BLaER1 (cell line): Measurements from ENCODE around the gene PTCSC3.

ENCODE experiments used
- H3K27ac ChIP-seq: shearing (Covaris generic); formaldehyde crosslinking; 2 replicates; pipeline ENCODE4 v1.8.1; 2022
- H3K27me3 ChIP-seq: shearing (Covaris generic); formaldehyde crosslinking; 2 replicates; pipeline ENCODE4 v1.8.1; 2022
- H3K36me3 ChIP-seq: shearing (Covaris generic); formaldehyde crosslinking; 2 replicates; pipeline ENCODE4 v1.8.1; 2022
- H3K4me1 ChIP-seq: shearing (Covaris generic); formaldehyde crosslinking; 2 replicates; pipeline ENCODE4 v1.8.1; 2022
- H3K4me2 ChIP-seq: shearing (Covaris generic); formaldehyde crosslinking; 2 replicates; pipeline ENCODE4 v1.8.1; 2022
- H3K4me3 ChIP-seq: shearing (Covaris generic); formaldehyde crosslinking; 2 replicates; pipeline ENCODE4 v1.8.1; 2022
- H3K9ac ChIP-seq: shearing (Covaris generic); formaldehyde crosslinking; 2 replicates; pipeline ENCODE4 v1.8.1; 2022
- H3K9me3 ChIP-seq: shearing (Covaris generic); formaldehyde crosslinking; 2 replicates; pipeline ENCODE4 v1.8.1; 2022
- H4K20me1 ChIP-seq: shearing (Covaris generic); formaldehyde crosslinking; 2 replicates; pipeline ENCODE4 v1.8.1; 2022
- Cebpa-rat ChIP-seq: shearing (Covaris generic); IDR thresholded peaks from 2 replicates; pipeline ENCODE4 v1.8.1; 2022

PTCSC3 gene

DNA sequence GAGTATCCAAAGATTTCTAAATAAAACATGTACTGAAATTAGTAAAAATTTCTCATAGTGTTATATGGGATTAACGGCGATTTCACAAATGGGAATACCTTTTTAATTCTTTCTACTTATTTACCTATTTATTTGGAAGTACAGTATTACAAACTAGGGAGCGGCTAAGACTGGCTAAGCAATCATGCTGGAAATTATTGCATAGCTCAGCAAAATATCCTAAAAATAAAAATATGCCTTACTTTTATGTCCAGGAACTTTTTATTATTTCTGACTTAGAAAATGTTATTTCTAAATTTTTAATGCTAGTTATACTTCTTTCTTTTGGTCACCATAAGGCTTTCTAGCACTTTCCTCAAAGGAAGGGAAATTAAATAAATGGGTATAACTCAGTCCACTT, 36.5 kb upstream of the PTCSC3 start:
- no peak overlapping the region for H3K27ac ChIP-seq
- TF ChIP-seq Cebpa-rat: no peak
- H3K4me2 ChIP-seq: no peak overlapping the region
- H3K9me3 ChIP-seq: no peaks in the 10 kb centered on the region
- no peaks in the 10 kb centered on the region for H3K36me3 ChIP-seq
- no peak overlapping the region for H3K9ac ChIP-seq
- no peaks in the 10 kb centered on the region for H4K20me1 ChIP-seq
- no peak overlapping the region for H3K4me3 ChIP-seq
- H3K4me1 ChIP-seq: no peaks in the 10 kb centered on the region
- H3K27me3 ChIP-seq: no peaks in the 10 kb centered on the region

DNA sequence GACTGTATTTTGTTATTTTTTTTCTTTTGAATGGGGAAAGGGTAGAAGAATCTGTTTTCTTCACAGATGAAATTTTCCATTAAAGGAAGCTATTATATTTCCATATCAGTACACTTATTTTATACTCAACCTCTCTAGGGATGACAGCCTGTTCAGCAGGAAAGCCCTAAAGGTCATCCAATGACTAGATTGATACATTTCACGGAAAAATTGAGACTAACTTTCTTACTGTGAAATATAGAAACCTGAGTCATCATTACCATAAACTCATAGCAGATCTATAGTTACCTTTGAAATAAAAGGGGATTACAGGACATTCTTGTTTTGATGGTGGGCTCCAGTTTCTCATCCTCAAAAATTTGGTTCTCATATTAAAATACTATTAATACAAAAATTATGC, 36.1 kb upstream of the PTCSC3 start:
- no peak overlapping the region for H3K9ac ChIP-seq
- no peak overlapping the region for H3K4me3 ChIP-seq
- TF ChIP-seq Cebpa-rat: no peak
- no peak overlapping the region for H3K4me2 ChIP-seq
- no peaks in the 10 kb centered on the region for H4K20me1 ChIP-seq
- H3K36me3 ChIP-seq: no peaks in the 10 kb centered on the region
- H3K27ac ChIP-seq: no peak overlapping the region
- no peaks in the 10 kb centered on the region for H3K27me3 ChIP-seq
- H3K9me3 ChIP-seq: no peaks in the 10 kb centered on the region
- no peaks in the 10 kb centered on the region for H3K4me1 ChIP-seq

DNA sequence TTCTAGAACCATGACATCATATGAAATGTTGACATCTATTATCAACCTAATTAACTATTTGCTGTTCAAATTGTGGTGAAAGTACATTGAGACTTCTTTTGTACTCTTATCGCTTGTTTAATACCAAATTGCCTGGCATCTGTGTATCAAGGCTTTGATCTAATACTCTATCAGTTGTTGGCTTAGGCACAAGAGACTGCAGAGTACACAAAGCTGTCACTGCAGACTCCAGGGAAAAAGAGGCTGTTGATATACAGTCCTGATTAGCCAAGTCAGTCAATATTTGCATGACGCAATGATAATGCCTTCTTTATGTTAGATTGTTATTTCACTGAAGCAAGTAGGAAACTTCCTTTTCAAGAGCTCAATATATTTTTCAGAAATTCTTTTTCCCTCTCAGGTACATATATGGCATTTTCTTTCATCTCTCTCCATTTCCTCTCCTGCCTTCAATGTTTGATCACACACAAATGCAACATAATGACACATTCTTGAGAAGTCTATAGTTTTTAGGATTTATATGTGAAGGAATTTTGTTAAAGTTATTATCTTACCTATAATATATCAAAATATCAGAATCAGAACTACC, 32.3 kb upstream of the PTCSC3 start:
- Histone ChIP-seq H3K4me1 (no peaks in the 10 kb centered on the region), H3K9me3 (no peaks in the 10 kb centered on the region), H4K20me1 (no peaks in the 10 kb centered on the region), H3K27ac (no peak overlapping the region), H3K9ac (no peak overlapping the region), H3K4me3 (no peak overlapping the region), H3K27me3 (no peaks in the 10 kb centered on the region), H3K4me2 (no peak overlapping the region), H3K36me3 (no peaks in the 10 kb centered on the region)
- no peak for TF ChIP-seq Cebpa-rat

GRCh38 chr14:36207500-36207899, 31.0 kb upstream of the PTCSC3 start:
- Histone ChIP-seq H3K4me2 (no peak overlapping the region), H3K36me3 (no peaks in the 10 kb centered on the region), H4K20me1 (no peaks in the 10 kb centered on the region), H3K4me3 (no peak overlapping the region), H3K4me1 (no peaks in the 10 kb centered on the region), H3K9ac (no peak overlapping the region), H3K27ac (no peak overlapping the region), H3K27me3 (no peaks in the 10 kb centered on the region), H3K9me3 (no peaks in the 10 kb centered on the region)
- TF ChIP-seq Cebpa-rat: no peak

GRCh38 chr14:36204461-36205073, 28.0 kb upstream of the PTCSC3 start:
- H4K20me1 ChIP-seq: no peaks in the 10 kb centered on the region
- H3K27me3 ChIP-seq: no peaks in the 10 kb centered on the region
- H3K9me3 ChIP-seq: no peaks in the 10 kb centered on the region
- H3K9ac ChIP-seq: no peak overlapping the region
- no peak overlapping the region for H3K4me2 ChIP-seq
- TF ChIP-seq Cebpa-rat: no peak
- H3K36me3 ChIP-seq: no peaks in the 10 kb centered on the region
- H3K4me3 ChIP-seq: no peak overlapping the region
- H3K27ac ChIP-seq: no peak overlapping the region
- H3K4me1 ChIP-seq: no peaks in the 10 kb centered on the region

DNA sequence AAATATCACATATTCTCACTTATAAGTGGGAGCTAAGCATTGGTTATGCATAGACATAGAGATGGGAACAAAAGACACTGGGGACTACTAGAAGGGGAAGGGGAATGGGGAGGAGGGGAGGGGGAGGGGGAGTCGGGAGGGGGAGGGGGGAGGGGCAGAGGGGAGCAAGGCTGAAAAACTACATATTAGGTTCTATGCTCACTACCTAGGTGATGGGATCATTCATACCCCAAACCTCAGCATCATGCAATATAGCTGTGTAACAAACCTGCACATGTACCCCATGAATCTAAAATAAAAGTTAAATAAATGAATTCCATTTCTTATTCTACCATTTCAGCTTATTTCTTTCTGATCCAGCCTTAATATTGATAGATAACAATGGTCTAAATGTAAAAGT, 21.9 kb upstream of the PTCSC3 start:
- TF ChIP-seq Cebpa-rat: no peak
- Histone ChIP-seq H3K36me3 (no peaks in the 10 kb centered on the region), H3K27me3 (no peaks in the 10 kb centered on the region), H3K4me2 (no peak overlapping the region), H3K9me3 (no peaks in the 10 kb centered on the region), H3K9ac (no peak overlapping the region), H3K27ac (no peak overlapping the region), H4K20me1 (no peaks in the 10 kb centered on the region), H3K4me3 (no peak overlapping the region), H3K4me1 (0 out of 2 replicates have a peak, but pooled peaks cover 7% of the 10 kb centered on the region)

- no peak for TF ChIP-seq Cebpa-rat
- 0 out of 2 replicates have a peak, but pooled peaks cover 7% of the 10 kb centered on the region for H3K4me1 ChIP-seq
- no peak overlapping the region for H3K27ac ChIP-seq
- no peak overlapping the region for H3K9ac ChIP-seq
- H3K27me3 ChIP-seq: no peaks in the 10 kb centered on the region
- H3K9me3 ChIP-seq: no peaks in the 10 kb centered on the region
- H3K36me3 ChIP-seq: no peaks in the 10 kb centered on the region
- no peaks in the 10 kb centered on the region for H4K20me1 ChIP-seq
- H3K4me3 ChIP-seq: no peak overlapping the region
- H3K4me2 ChIP-seq: no peak overlapping the region
These were observed 18.1 kb upstream of the PTCSC3 start for GRCh38 chr14:36194663-36195062.

DNA sequence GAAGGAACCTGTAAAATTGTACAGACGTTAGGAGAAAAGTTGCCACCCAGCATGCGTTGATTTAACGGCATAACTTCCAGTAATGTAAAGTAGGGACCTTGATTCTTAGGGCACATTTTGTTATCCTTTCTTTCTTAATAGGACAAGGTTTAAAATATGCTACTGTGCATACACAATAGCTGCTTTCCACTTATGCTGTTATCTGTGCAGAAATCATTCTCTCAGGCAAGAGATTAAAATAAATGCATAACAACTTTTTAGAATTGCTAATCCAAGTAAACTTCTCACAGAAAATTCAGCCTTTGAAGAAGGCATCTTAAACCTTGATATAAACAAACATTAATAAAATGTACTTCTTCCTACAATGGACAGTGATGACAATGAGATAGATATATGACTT, 16.0 kb upstream of the PTCSC3 start:
- TF ChIP-seq Cebpa-rat: no peak
- Histone ChIP-seq H3K36me3 (no peaks in the 10 kb centered on the region), H3K9me3 (no peaks in the 10 kb centered on the region), H3K27me3 (no peaks in the 10 kb centered on the region), H3K9ac (no peak overlapping the region), H4K20me1 (no peaks in the 10 kb centered on the region), H3K4me3 (no peak overlapping the region), H3K4me2 (no peak overlapping the region), H3K27ac (no peak overlapping the region), H3K4me1 (0 out of 2 replicates have a peak, but pooled peaks cover 2% of the 10 kb centered on the region)

DNA sequence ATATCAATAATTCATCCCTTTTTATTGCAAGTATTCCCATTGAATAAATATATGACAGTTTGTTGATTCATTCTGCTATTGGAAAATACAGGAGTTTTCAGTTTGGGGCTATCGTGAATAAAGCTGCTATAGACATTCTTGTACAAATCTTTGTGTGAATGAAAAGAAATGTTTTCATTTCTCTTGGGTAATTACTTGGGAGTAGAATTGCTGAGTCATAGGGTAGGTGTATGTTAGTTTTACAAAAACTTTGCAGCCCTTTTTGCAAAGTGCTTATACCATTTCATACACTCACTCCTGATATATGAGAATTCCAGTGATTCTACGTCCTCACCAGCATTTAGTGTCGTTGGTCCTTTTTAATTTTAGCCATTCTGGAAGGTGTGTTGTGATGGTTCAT, 6.9 kb upstream of the PTCSC3 start:
- H3K36me3 ChIP-seq: no peaks in the 10 kb centered on the region

GRCh38 chr14:36181417-36181816, 4.9 kb upstream of the PTCSC3 start:
- no peak overlapping the region for H3K4me2 ChIP-seq
- no peak for TF ChIP-seq Cebpa-rat
- H3K9me3 ChIP-seq: no peaks in the 10 kb centered on the region
- H3K4me1 ChIP-seq: no peaks in the 10 kb centered on the region
- no peak overlapping the region for H3K9ac ChIP-seq
- H3K27ac ChIP-seq: no peak overlapping the region
- H3K27me3 ChIP-seq: no peaks in the 10 kb centered on the region
- no peaks in the 10 kb centered on the region for H3K36me3 ChIP-seq
- no peak overlapping the region for H3K4me3 ChIP-seq
- H4K20me1 ChIP-seq: no peaks in the 10 kb centered on the region

More for the DNA sequence above, 6.9 kb upstream of the PTCSC3 start:
- Histone ChIP-seq H3K4me3 (no peak overlapping the region), H3K27ac (no peak overlapping the region), H3K4me2 (no peak overlapping the region), H3K9me3 (no peaks in the 10 kb centered on the region), H3K27me3 (no peaks in the 10 kb centered on the region), H3K4me1 (no peaks in the 10 kb centered on the region), H3K9ac (no peak overlapping the region), H4K20me1 (no peaks in the 10 kb centered on the region)
- no peak for TF ChIP-seq Cebpa-rat
